ENCODE measurements around the gene ARID4B. TPM values are rescaled to one million over a fixed set of nuclear protein-coding genes. Genes with fewer than 3 reads are reported as not detected.

Gene ARID4B
- total and polyA plus RNA-seq, 2 of the 13 experiments (the other 11 are each of a cell fraction or from before 2014, with no cell fraction given) = 9.7 to 24.6 TPM

GRCh38 chr1:235160957-235161684 is 166.9 kb downstream of the ARID4B start, which contains the start of gene RBM34 (continued):
- TF ChIP-seq ZNF160 (CRISPR knock-in tag; IDR thresholded peaks at IDR 0.05) (no peak), SMAD1 (CRISPR knock-in tag; IDR thresholded peaks at IDR 0.05; ENCODE audit: borderline replicate concordance, low read depth) (no peak; the same call in 1 of the 2 replicates), MBNL3 (CRISPR knock-in tag; conservative IDR thresholded peaks at IDR 0.05) (no peak), ZNF446 (CRISPR knock-in tag; IDR thresholded peaks at IDR 0.05) (peak; percentile 67), ZNF567 (CRISPR knock-in tag; IDR thresholded peaks at IDR 0.05; ENCODE audit: borderline replicate concordance) (0 out of 2 replicates have a peak, but pooled peaks have one; percentile 67), REPIN1 (CRISPR knock-in tag; IDR thresholded peaks at IDR 0.05; ENCODE audit: borderline replicate concordance, low read depth) (no peak; the same call in 1 of the 2 replicates), KLF6 (CRISPR knock-in tag; IDR thresholded peaks at IDR 0.05) (peak; percentile 89; the same call in 1 of the 2 replicates), EHMT2 (IDR thresholded peaks at IDR 0.05; ENCODE audit: borderline replicate concordance, low read depth, low read length) (no peak), ZNF772 (CRISPR knock-in tag; IDR thresholded peaks at IDR 0.05) (peak; percentile 90), ZNF672 (CRISPR knock-in tag; IDR thresholded peaks at IDR 0.05) (no peak), PBX3 (CRISPR knock-in tag; IDR thresholded peaks at IDR 0.05; ENCODE audit: borderline replicate concordance) (no peak), SAFB2 (CRISPR knock-in tag; IDR thresholded peaks at IDR 0.05; ENCODE audit: borderline replicate concordance, low read depth) (peak; percentile 83; the same call in 1 of the 2 replicates), ZBTB4 (CRISPR knock-in tag; IDR thresholded peaks at IDR 0.05; ENCODE audit: borderline replicate concordance) (peak; percentile 79; the same call in 1 of the 2 replicates), ZNF121 (CRISPR knock-in tag; IDR thresholded peaks at IDR 0.05) (peak; percentile 76), ZNF329 (CRISPR knock-in tag; IDR thresholded peaks at IDR 0.05; ENCODE audit: low read depth) (peak; percentile 80; the same call in 1 of the 2 replicates)

Measured in HepG2 (cell line).